Loucy (cell line): ENCODE results near the gene NDUFAB1.

ENCODE experiments used
- H2AFZ ChIP-seq: fragments of 200-600 bp; sonication (generic); 2 replicates; pipeline ENCODE4 v1.6.0; 2016; ENCODE audit warnings: antibody characterized with exemption, mild to moderate bottlenecking, low read length, moderate library complexity
- H3F3A ChIP-seq: fragments of 200-600 bp; 2 replicates; pipeline ENCODE4 v1.6.0; 2016; ENCODE audit warnings: antibody characterized with exemption, low read depth, mild to moderate bottlenecking
- H3K27me3 ChIP-seq: fragments of 200-600 bp; sonication (generic); 2 replicates; pipeline ENCODE4 v1.6.1; 2014; ENCODE audit warnings: low read length, mild to moderate bottlenecking; ENCODE audit not compliant: insufficient read depth, poor library complexity, severe bottlenecking
- H3K36me3 ChIP-seq: fragments of 200-600 bp; sonication (generic); 2 replicates; pipeline ENCODE4 v1.6.1; 2016; ENCODE audit warnings: low read length; ENCODE audit not compliant: insufficient read depth
- H3K4me1 ChIP-seq: fragments of 200-600 bp; sonication (generic); 2 replicates; pipeline ENCODE4 v1.5.1; 2014; ENCODE audit warnings: low read length, mild to moderate bottlenecking; ENCODE audit not compliant: insufficient read depth, poor library complexity, severe bottlenecking
- H3K4me2 ChIP-seq: fragments of 200-600 bp; sonication (generic); 2 replicates; pipeline ENCODE4 v1.6.0; 2014; ENCODE audit warnings: antibody characterized with exemption, low read length, low read depth, mild to moderate bottlenecking; ENCODE audit not compliant: poor library complexity, severe bottlenecking
- H3K4me3 ChIP-seq: fragments of 200-600 bp; sonication (generic); 2 replicates; pipeline ENCODE4 v1.5.1; 2014; ENCODE audit warnings: low read length, mild to moderate bottlenecking, mixed read lengths; ENCODE audit not compliant: poor library complexity, severe bottlenecking
- H3K79me2 ChIP-seq: fragments of 200-600 bp; sonication (generic); 2 replicates; pipeline ENCODE4 v1.6.1; 2014; ENCODE audit warnings: low read length; ENCODE audit not compliant: insufficient read depth
- H3K9ac ChIP-seq: fragments of 200-600 bp; sonication (generic); 2 replicates; pipeline ENCODE4 v1.6.0; 2014; ENCODE audit warnings: mild to moderate bottlenecking, low read depth, low read length, moderate library complexity; ENCODE audit not compliant: poor library complexity, severe bottlenecking
- H3K9me2 ChIP-seq: fragments of 200-600 bp; sonication (generic); replicated peaks from 2 replicates; pipeline ENCODE4 v1.6.1; 2016; ENCODE audit warnings: low read depth, low read length, mixed read lengths
- H3K9me3 ChIP-seq: fragments of 200-600 bp; sonication (generic); 2 replicates; pipeline ENCODE4 v1.6.1; 2014; ENCODE audit warnings: mild to moderate bottlenecking, antibody characterized with exemption, low read length, low read depth; ENCODE audit not compliant: insufficient read depth
- H4K20me1 ChIP-seq: fragments of 200-600 bp; sonication (generic); 2 replicates; pipeline ENCODE4 v1.6.0; 2014; ENCODE audit warnings: antibody characterized with exemption, low read length, mild to moderate bottlenecking; ENCODE audit not compliant: insufficient read depth, poor library complexity, severe bottlenecking
- CTCF ChIP-seq: fragments of 200-600 bp; sonication (generic); conservative IDR thresholded peaks from 2 replicates; pipeline ENCODE4 v1.5.1; 2014; ENCODE audit warnings: mild to moderate bottlenecking, antibody characterized with exemption, low read length
- EZH2phosphoT487 ChIP-seq: fragments of 200-600 bp; IDR thresholded peaks from 2 replicates; pipeline ENCODE4 v1.6.1; 2018; ENCODE audit warnings: antibody characterized with exemption, mild to moderate bottlenecking, moderate library complexity, borderline replicate concordance

The NDUFAB1 gene

DNA sequence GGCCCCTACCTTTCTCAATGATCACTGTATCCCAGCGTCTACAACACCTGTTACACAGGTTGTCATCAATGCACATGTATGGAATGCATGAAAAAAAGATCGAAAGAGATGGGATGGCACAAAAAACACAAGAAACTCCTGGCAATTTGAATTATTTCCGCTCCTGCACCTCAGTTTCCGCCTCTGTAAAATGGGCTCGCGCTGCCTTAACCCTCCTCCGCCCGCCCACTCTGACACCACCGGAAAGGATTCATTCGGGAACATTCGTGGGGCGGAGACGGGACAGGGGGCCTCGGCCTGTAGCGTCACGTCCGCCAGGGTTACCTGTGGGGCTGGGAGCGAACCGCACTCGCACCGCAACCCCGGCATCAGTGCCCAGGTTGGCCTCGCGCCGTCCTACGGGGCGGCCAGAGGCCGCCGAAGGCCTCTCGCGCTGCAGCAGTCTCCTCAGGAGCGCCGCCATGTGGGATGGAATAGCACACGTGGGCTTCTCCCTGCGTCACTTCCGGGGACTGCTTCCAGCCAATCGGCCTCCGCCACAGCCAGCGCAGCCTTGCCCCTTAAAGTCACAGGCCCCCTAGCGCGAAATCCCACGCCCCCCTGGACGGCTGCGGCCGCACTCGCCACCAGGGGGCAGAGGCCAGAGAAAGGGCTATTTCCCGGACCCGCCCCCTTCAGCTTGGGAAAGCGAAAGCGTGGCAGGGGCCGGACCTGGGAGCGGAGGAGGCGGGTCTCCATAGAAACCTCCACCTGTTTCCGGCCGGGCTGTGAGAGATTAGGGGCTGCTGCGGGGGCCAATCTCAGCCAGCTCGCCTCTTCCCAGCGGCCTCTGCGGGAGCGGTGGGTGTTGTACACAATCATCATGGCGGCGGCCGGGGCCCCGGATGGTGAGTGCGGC is 39.0 kb downstream of the NDUFAB1 start, which contains the start of the genes EARS2 and UBFD1:
Gene EARS2, minus strand, starts transcription at position 470 of the 898 bp plus-strand sequence. Its CDS starts 7 bp downstream, at position 463.
Gene UBFD1, plus strand, starts transcription at position 847 of the 898 bp plus-strand sequence. Its CDS starts 16 bp downstream, at position 863.
- Histone ChIP-seq H3K36me3 (peaks cover 10% of the 10 kb centered on the region; the same call in 1 of the 2 replicates), H3K9ac (peak within 1 kb of the TSS; percentile 85), H3K9me3 (no peaks in the 10 kb centered on the region), H4K20me1 (peaks cover 26% of the 10 kb centered on the region), H2AFZ (peak within 1 kb of the TSS; percentile 95), H3K79me2 (peaks cover 50% of the 10 kb centered on the region), H3K9me2 (no peaks in the 10 kb centered on the region), H3F3A (no peaks in the 10 kb centered on the region), H3K4me1 (peaks cover 45% of the 10 kb centered on the region), H3K4me2 (peak within 1 kb of the TSS; percentile 98), H3K27me3 (no peaks in the 10 kb centered on the region), H3K4me3 (peak within 1 kb of the TSS; percentile 94)
- TF ChIP-seq CTCF (peak; percentile 83), EZH2phosphoT487 (no peak)

DNA sequence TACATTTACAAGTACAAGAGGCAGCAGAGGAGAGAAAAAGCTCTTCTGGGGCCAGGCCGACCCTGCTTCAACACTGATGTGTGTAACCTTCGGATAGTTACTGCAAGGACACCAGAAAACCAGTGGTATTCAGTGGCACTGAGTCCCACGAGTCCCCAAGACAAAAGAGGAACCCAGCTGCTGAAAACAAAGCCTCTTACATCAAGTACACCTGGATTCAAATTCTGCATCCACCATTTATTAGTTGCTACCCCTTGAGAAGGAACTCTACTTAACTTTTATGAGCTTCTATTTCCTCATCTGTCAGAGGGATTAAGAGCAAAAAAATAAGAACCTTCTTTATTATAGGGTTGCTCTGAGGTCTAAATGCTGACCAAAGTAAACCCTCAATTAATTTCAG is 41.6 kb downstream of the NDUFAB1 start:
- no peak overlapping the region for H3K4me3 ChIP-seq
- peaks cover 25% of the 10 kb centered on the region for H3K4me1 ChIP-seq
- no peaks in the 10 kb centered on the region for H3K27me3 ChIP-seq
- H3K9me2 ChIP-seq: no peaks in the 10 kb centered on the region
- no peaks in the 10 kb centered on the region for H3K9me3 ChIP-seq
- no peaks in the 10 kb centered on the region for H3F3A ChIP-seq
- peaks cover 26% of the 10 kb centered on the region for H3K79me2 ChIP-seq
- peaks cover 15% of the 10 kb centered on the region for H4K20me1 ChIP-seq
- TF ChIP-seq EZH2phosphoT487 (no peak), CTCF (no peak)
- no peak overlapping the region for H2AFZ ChIP-seq
- no peak overlapping the region for H3K9ac ChIP-seq
- H3K36me3 ChIP-seq: peaks cover 11% of the 10 kb centered on the region; the same call in 1 of the 2 replicates
- no peak overlapping the region for H3K4me2 ChIP-seq

GRCh38 chr16:23552161-23552560 is 44.0 kb downstream of the NDUFAB1 start:
- no peak overlapping the region for H3K4me2 ChIP-seq
- no peaks in the 10 kb centered on the region for H3K27me3 ChIP-seq
- H3K9ac ChIP-seq: no peak overlapping the region
- no peaks in the 10 kb centered on the region for H3K9me2 ChIP-seq
- no peaks in the 10 kb centered on the region for H3F3A ChIP-seq
- H3K4me3 ChIP-seq: no peak overlapping the region
- H4K20me1 ChIP-seq: peaks cover 3% of the 10 kb centered on the region
- H3K36me3 ChIP-seq: peaks cover 18% of the 10 kb centered on the region; the same call in 1 of the 2 replicates
- no peaks in the 10 kb centered on the region for H3K9me3 ChIP-seq
- no peak for TF ChIP-seq CTCF
- no peak for TF ChIP-seq EZH2phosphoT487
- peaks cover 17% of the 10 kb centered on the region for H3K4me1 ChIP-seq
- H2AFZ ChIP-seq: no peak overlapping the region
- H3K79me2 ChIP-seq: peaks cover 7% of the 10 kb centered on the region; the same call in 1 of the 2 replicates
